NCI-H774 (cell line): ENCODE results near the gene PDE8A.

Experiments used
- DNase-seq: peaks from one replicate; lab custom pipeline; 2025; lab: John Stamatoyannopoulos, UW

PDE8A gene

GRCh38 chr15:84981711-84982300, at the start of gene PDE8A:
Gene PDE8A (plus strand): TSS chr15:84981856. CDS start chr15:84982163, 307 bp downstream.
- DNase-seq: peak; percentile 41

- DNase-seq: no peak
Observed at GRCh38 chr15:84934942-84935729, 46.5 kb upstream of the PDE8A start.

- DNase-seq: peak; percentile 26
Observed at GRCh38 chr15:84937144-84937543, 44.5 kb upstream of the PDE8A start.

- no peak for DNase-seq
Observed at GRCh38 chr15:84938726-84939125, 42.9 kb upstream of the PDE8A start.

- DNase-seq: no peak
Observed at GRCh38 chr15:84940399-84940798, 41.3 kb upstream of the PDE8A start.

GRCh38 chr15:84942456-84942855, 39.2 kb upstream of the PDE8A start:
- DNase-seq: no peak

- no peak for DNase-seq
Observed at GRCh38 chr15:84944311-84944710, 37.3 kb upstream of the PDE8A start.

GRCh38 chr15:84944861-84945260, 36.8 kb upstream of the PDE8A start:
- DNase-seq: no peak

GRCh38 chr15:84946772-84947489, 34.7 kb upstream of the PDE8A start:
- no peak for DNase-seq

GRCh38 chr15:84947947-84948830, 33.5 kb upstream of the PDE8A start:
- no peak for DNase-seq

GRCh38 chr15:84949043-84949442, 32.6 kb upstream of the PDE8A start:
- no peak for DNase-seq

- no peak for DNase-seq
Observed at GRCh38 chr15:84949845-84950569, 31.6 kb upstream of the PDE8A start.

- DNase-seq: no peak
Observed at GRCh38 chr15:84950570-84951111, 31.0 kb upstream of the PDE8A start.

GRCh38 chr15:84951736-84952135, 29.9 kb upstream of the PDE8A start:
- DNase-seq: no peak

GRCh38 chr15:84953136-84953535, 28.5 kb upstream of the PDE8A start:
- DNase-seq: no peak

- no peak for DNase-seq
Observed at GRCh38 chr15:84953726-84954125, 27.9 kb upstream of the PDE8A start.

GRCh38 chr15:84955089-84955848, 26.4 kb upstream of the PDE8A start:
- no peak for DNase-seq

GRCh38 chr15:84956199-84956598, 25.5 kb upstream of the PDE8A start:
- no peak for DNase-seq

- DNase-seq: no peak
Observed at GRCh38 chr15:84960391-84961113, 21.1 kb upstream of the PDE8A start.

GRCh38 chr15:84961114-84961452, 20.6 kb upstream of the PDE8A start:
- DNase-seq: no peak
